GM19455 (cell line): Measurements from ENCODE around the gene DMKN.

Experiments used
- ATAC-seq: cut with Tn5 transposase; IDR thresholded peaks from one replicate; pipeline ENCODE4 v1.9.1; 2021; ENCODE audit not compliant: unreplicated experiment

The DMKN gene, protein sequence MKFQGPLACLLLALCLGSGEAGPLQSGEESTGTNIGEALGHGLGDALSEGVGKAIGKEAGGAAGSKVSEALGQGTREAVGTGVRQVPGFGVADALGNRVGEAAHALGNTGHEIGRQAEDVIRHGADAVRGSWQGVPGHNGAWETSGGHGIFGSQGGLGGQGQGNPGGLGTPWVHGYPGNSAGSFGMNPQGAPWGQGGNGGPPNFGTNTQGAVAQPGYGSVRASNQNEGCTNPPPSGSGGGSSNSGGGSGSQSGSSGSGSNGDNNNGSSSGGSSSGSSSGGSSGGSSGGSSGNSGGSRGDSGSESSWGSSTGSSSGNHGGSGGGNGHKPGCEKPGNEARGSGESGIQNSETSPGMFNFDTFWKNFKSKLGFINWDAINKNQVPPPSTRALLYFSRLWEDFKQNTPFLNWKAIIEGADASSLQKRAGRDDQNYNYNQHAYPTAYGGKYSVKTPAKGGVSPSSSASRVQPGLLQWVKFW

DNA sequence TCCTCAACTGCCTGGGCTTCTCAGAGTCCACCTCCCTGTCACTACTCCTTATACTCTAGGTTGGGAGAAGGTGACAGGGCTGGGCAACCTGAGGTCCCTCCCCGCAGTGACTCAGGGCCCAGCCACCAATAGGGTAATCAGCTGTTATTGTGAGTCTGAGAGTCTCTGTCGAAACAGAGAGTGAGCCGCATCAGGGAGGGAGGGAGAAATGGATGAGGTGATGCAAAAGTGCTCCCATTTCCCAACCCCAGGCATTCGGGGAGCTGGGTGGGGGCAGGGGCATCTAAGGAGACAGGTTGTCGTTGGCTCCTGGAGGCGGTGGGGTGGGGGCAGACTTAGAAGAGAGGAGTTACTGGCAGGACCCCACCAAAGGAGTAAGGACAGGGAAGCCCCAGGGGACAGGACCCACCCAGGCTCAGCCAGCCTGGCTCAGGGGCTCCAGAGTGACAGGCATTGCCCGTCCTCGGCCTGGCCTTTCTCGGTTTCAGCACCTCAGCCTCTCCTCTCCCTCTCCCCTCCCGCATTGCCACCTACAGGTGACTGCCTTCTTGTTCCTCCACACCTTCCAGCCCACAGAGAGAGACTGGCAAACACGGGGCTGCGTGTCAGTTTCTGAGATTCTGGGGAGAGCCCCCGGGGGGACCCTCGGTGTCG lies at the start of gene DMKN:
DMKN (minus strand) TSS at position 22 of the 654 bp plus-strand sequence. CDS start 174 bp downstream, outside the sequence.
- ATAC-seq: no peak

DNA sequence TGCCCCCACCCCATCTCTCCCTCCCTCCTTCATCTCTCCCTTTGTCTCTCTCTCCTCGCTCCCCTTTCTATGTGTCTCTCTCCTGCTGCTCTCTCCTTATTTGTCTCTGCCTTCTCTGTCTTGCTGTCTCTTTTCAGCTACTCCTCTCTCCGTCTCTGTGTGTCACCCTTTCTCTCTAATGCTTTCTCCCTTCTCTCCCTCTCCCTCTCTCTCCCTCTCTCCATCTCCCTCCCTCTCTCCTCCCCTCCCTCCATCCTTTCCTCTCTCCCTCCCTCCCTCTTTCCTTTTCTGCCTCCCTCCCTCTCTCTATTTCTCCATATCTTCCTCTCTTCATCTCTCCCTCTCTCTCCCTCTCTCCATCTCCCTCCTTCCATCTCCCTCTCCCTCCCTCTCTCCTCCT lies 49.3 kb upstream of the DMKN start:
- ATAC-seq: no peak

DNA sequence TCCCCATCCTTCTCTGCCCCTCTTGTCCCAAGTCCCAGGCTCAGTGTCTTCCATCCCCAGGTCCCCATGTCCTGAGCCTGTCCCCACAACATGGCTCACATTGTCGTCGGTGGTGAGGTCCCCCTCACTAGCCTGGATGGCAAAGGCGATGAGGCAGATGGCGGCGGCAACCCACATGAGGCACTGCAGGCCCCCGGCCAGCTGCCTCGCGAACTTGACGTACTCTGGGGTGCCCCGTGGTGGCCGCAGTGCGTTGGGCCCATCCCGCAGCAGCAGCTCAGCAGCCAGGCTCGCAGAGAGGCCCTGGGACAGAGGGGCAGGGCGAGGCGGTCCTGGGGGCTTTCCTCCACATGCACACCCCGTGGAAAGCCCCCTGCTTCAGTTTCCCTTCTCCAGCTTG lies 48.9 kb upstream of the DMKN start:
- ATAC-seq: no peak

DNA sequence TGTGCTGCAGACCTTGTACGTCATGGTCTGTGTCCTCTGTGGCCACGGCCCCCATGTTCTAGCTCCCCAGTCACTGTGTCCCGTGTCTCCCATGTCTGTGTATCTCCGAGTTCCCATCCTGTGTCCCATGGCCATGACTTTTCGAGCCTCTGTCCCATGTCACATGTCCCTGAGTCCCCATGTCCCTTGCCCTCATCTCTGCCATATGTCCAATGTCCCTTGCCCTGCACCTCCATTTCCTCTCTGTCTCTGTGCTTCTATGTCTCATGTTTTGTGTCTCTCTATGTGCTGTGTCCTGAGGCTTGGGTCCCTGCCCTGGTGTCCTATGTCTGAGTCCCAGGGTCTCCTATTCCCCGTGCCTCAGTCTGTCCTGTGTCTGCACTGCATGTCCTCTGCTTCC lies 48.0 kb upstream of the DMKN start:
- ATAC-seq: no peak

DNA sequence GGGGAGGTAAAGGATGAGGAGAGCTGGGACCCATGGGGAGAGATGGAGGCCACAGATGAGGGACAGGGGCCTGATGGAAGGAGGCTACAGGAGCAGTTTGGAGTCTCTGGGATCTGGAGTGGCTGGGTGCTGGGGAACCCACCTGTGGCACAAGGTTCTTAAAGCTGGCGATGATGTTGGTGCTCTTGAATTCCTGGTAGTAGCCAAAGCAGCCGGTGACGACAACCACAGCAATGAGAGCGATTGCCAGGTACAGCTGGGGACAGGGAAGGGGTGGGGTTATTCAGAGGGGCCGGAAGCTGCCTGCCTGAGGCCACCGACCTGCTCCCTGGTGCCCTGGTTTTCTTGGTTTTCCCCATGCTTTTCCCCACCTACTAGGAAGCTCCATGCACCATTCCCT lies 47.2 kb upstream of the DMKN start:
- ATAC-seq: no peak

DNA sequence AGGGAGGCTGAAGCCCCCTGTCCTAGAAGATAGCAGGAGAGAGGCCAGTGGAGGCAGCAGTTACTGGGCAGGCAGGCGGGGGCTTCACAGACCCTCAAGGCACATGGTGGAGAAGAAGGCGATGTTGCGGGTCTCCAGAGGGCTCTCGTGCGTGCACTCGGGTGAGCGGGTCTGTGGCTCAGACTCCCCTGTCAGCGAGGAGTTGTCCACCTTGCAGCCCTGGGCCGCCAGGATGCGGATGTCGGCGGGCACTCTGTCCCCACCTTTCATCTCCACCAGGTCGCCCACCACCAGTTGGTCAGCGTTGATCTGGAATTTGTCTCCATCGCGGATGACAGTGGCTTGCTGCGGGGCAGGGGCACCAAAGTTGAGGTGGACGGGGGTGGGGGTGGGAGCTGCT lies 46.8 kb upstream of the DMKN start:
- ATAC-seq: no peak

DNA sequence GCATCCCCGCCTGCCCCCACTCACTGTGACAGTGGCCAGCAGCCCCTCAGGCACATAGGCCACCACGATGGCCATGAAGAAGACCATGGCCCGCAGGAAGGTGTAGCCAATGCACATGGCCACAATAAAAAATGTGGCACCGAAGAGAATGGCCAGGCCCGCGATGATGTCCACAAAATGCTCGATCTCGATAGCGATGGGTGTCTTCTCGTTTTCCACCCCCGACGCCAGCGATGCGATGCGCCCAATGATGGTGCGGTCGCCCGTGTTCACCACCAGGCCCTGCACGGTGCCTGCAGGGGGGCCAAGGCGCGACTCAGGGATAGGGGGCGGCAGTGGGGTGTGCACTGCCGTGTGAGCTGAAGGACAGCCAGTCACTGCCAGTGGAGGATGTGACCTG lies 46.3 kb upstream of the DMKN start:
- ATAC-seq: no peak

DNA sequence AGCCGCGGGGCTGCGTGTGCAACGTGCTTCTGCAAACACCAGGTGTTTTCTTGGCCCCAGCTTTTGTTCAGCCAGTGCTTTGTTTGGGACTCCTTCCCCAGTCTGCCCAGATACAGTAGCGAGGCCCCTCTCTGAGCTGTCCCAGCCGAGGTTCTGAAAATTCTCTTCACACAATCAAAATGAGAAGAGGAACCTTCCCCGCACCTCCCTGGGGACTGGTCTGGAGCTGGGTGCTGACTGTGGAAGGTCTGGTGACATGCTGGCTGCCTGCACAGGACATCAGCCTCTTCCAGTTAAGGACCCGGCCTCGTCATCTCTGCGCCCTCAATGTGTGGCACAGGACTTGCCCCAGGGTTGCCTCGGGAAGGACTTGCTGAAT lies 45.8 kb upstream of the DMKN start:
- ATAC-seq: no peak

DNA sequence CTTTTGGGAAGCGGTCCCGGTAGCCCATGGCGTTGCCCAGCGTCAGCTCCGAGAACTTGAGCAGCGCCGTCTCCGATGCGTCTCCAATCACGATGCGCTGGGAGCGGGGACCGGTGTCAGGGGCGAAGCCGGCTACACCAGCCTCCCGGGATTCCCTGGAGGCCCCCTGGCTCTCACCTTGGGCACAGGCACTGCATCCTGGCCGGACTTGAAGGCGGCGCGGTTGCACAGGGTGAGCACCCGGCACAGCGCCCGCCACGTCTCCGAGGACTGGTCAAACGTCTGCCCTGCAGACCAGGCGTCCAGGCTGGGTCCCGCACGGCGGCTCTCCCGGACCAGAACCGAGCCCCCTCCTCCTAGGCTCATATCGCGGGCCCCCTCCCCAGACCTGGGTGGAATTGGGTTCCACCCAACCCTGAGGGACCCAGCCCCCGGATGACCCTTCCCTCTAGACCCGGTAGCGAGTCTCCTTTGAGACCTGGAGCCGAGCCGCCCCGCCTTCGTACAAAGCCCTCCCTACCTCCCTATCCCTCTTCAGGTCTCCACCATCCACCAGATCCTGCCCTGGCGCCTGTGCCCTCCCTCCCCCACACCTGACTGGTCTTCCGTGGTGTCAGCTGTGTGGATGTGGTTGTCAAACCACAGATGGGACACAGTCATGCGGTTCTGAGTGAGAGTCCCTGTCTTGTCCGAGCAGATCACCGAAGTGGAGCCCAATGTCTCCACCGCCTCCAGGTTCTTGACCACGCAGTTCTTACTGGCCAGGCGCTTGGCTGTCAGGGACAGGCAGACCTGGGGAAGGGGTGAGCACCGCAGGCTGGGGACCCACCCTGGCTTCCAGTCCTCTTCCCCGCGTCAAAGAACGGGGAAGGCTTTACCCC lies 45.2 kb upstream of the DMKN start:
- ATAC-seq: no peak

DNA sequence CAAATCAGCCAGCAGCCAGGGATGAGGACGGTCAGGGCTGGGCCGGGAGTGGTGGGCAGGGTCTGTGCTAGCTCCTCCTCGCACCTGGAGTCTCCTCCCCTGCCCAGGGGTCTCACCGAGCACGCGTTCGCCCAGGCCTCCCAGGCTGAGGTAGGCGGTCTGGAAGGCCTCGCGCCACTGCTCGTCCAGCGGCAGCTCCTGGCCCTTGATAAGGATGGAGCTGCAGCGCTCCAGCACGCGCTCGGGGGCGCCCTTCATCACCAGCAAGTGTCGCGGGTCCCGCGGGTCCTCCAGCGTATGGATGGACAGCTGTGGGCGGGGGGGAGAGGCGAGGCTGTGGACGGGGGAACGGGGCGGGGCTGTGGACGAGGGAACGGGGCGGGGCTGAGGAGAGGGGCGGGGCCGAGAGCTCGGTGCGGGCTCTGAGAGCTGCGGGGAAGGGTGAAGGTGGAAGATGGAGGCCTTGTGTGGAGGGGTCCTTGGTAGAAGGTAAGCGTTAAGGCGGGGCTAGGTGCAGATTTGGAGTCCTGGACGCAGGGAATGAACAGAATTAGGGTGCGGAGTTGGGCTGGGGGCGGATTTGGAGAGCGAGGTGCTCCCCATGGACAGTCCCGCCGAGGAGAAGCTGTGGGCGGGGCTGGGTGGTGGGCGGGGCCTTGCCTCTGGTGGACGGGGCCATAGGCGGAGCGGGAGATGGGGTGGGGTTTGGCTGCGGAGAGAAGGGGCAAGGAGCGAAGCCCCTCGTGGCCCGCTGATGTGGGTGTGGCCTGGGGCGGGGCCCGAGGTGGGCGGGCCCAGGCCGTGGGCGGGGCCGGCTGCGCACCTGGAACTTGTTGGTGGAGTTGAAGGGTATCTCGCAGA lies 44.3 kb upstream of the DMKN start:
- no peak for ATAC-seq

DNA sequence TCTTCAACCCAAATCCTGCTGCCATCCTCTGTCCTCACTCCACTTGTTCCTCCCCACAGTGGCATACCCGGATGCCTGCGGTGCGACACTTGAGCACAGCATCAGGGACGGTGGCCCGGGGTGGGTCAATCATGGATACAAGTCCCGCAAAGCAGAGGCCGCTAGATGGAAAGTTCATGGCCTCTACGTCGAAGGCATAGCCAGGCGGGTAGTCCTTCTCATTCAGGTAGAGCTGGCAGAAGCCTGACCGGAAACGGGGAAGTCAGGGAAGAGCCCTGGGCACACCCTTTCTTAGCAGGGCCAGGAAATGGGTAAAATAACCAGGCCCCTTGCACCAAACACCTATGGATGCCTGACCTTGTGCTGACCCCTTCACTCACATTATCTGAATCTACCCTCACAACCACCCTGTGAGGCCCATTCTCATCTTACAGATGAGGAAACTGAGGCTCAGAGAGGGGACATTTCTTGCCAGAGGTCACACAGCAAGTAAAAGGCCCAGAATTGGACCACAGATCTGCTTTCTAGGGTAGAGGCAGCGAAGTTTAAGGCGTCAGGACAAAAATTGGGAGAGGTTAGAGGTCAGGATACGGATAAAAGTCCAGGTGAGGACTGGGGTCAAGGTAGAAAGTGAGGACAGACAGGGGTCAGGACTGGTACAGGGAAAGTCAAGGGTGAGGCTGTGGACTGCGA lies 43.5 kb upstream of the DMKN start:
- no peak for ATAC-seq

DNA sequence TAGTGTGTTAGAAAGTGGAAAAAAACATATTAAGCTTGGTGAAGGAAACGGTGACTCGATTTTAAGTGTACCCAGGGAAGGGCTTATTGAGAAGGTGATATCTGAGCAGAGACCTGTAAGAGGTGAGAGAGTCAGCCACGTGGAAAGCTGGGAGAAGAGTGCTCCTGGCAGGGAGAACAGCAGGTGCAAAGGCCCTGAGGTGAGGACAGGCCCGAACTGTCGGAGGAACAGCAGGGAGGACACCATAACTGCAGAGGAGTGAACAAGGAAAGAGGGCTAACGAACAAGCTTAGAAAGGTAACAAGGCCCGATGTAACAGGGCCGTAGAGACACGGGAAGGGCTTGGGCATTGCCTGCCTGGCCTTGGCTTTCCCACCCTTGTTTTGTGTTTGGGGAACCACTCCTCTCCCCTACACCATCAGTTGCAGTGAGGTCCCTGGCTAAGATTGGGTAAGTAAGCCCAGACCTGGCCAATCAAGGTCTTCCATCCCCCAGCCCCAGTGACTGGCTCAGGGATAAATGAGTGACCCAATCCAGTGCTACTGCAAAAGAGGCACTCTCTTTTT lies 42.7 kb upstream of the DMKN start:
- no peak for ATAC-seq

DNA sequence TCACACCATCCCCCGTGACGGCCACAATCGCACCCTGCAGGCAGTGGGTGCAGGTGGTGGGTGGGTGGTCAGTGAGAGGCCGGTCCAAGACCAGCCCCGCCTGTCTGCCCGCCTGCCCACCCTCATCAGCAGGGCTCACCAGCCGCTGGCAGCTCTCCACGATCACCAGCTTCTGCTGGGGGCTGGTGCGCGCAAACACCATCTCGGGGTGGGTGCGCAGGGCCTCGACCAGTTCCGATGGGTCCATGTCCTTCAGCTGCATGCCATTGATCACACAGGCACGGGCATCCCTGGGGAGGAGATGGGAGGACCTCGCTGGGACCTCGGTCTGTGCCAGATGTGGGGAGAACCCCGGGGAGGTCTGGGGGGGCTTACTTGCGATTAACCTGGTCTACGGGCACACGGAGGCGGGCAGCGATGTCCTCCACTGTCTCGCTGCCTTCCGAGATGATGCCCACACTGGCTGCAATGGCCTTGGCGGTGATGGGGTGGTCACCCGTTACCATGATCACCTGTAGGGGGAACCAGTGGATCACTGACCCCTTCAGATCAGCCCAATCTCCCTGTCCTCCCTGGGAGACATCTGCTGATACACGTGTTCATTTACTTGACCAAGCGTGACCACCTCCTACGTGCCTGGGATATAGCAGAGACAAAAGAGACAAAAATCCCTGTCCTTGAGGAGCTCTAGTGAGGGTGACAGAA lies 42.0 kb upstream of the DMKN start:
- ATAC-seq: no peak

DNA sequence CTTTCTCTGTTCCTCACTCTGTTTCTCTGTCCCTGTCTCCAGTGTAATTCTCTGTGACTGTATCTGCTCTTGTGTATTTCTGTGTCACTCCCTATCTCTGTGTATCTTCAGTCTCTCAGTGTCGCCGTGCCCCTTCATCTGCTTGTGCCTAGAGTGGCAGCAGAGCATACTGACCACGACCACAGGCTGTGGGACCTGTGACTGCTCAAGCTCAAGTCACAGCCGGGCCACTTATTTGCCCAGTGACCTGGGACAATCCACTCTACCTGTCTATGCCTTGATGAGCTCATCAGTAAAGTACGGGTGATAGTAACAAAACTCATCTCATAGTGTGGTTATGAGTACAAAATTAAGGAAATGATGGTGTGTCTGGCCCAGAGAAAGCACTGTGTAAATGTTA lies 40.6 kb upstream of the DMKN start:
- ATAC-seq: no peak

DNA sequence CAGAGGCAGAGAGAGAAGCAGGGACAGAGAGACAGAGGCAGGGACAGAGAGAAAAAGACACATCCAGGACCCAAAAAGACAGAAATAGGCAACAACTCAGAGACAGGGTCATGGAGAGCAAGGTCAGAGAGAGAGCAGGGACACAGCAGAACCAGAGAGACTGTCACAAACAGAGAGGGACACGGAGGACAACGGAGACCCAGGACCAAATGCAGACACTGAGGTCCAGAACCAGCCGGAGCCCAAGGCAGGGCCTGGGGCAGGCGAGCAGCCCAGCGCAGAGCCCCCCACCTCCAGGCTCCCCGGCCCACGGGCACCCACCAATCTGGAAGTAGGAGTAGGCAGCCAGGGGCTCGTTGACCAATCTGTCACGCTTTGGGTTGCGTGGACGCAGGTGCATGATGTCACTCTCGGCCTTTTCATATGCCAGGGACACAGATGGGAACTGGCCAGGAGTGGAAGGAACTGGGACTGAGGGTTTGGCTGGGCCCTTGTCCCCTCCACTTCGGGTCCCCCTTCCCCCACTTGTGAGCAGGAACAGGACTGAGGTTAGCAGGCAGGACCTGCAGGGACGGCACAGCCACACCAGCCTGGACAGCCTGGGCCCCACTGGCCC lies 40.0 kb upstream of the DMKN start:
- no peak for ATAC-seq

DNA sequence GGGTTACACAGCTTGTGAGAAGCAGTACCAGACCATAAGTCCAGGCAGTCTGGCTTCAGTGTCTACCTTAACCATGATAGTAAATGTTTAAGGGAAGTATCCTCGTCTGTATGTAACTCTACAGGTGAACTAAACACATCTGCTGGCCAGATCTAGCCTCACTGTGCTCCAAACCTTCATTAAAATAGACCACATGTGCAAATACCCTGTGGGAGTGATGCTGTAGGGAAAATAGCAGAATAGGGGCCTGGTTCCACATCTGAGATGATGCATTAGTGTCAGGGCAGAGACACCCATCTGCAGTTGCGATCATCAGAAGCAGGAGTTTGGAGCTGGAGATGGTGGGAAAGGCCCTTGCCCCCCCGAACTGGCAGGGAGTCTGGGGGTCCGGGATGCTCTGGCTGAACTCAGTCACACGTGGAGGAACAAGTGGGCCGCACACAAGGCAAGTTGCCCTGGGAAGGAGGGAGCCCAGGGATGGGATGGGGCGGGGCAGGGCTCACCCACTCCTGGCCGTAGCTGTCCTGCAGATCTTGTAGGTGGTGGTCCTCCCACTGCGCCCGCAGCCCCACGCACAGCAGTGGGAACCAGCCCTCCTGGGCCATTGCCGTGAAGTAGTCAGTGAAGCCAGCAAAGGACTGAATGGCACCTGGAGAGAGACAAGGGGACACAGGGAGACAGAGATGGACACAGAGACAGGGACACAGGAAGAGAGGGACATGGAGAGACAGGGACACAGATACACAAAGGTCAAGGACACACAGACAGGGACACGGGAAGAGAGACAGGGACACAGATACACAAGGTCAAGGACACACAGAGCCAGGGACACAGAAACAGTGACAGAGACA lies 39.3 kb upstream of the DMKN start:
- no peak for ATAC-seq

DNA sequence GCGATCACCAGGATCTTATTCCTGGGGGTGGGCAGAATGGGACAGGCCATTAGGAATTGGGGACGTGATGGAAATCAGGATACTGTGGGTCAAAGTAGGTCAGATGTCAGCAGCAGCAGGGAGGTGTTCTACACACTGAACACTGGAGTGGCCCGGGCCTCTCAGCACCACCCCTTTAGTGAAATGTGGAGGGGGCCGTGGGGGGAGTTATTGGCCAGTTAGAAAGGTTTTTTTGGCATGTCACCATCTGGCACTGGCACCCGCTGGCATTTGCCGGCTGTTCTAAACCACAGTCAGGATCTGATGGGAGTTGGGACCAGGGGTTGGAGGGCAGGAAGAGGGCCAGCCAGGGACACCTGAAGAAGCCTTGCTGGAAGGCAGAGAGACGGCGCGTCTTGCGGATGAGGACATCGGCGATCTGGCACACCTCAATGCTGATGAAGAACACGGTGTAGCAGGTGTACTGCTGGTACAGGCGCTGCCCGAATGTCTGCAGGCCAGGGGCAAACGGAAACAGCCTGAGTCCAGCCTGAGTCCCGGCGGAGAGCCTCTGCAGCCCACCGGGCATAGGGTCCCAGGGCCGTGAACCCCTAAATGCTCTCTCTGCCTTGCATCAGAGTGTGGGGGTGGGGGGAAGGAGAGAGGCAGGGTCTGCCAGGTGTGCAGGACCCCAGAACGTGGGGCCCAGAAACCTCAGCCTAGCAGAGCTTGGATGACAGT lies 37.8 kb upstream of the DMKN start:
- no peak for ATAC-seq
